ENCODE measurements around the gene MRPS30.

MRPS30 gene

DNA sequence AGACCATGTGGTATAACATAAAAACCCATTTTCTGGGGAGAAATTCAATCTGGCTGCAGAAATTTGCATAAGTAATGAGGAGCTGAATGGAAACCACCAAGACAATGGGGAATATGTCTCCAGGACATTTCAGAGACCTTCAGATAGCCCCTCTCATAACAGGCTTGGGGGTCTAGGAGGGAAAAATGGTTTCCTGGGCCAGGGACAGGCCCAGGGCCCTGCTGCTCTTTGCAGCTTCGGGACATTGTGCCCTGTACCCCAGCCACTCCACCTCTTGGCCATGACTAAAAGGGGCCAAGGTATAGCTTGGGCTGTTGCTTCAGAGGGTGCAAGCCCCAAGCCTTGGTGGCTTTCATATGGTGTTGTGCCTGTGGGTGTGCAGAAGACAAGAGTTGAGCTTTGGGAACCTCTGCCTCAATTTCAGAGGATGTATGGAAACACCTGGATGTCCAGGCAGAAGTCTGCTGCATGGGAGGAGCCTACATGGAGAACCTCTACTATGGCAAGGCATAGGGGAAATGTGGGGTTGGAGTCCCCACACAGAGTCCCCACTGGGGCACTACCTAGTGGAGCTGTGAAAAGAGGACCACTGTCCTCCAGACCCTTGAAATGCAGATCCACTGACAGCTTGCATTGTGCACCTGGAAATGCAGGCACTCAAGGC is 30.4 kb downstream of the MRPS30 start:
- Histone ChIP-seq H3K4me3 (ENCODE audit: insufficient read depth, low read length, poor library complexity, severe bottlenecking) (no peak overlapping the region), H3K9me3 (ENCODE audit: insufficient read depth, low read length) (peaks cover 8% of the 10 kb centered on the region; the same call in 1 of the 2 replicates), H2AFZ (ENCODE audit: low read depth, low read length, severe bottlenecking) (no peak overlapping the region), H3K27ac (ENCODE audit: low read depth, low read length) (no peak overlapping the region), H3F3A (ENCODE audit: insufficient read depth) (no peaks in the 10 kb centered on the region), H3K9me2 (replicated peaks; ENCODE audit: insufficient read depth, low read length) (no peaks in the 10 kb centered on the region), H3K79me2 (ENCODE audit: insufficient read depth, low read length) (no peaks in the 10 kb centered on the region), H4K20me1 (ENCODE audit: low read depth, low read length) (no peaks in the 10 kb centered on the region), H3K36me3 (ENCODE audit: low read length) (no peaks in the 10 kb centered on the region), H3K4me2 (ENCODE audit: low read depth, low read length, poor library complexity, severe bottlenecking) (no peak overlapping the region), H3K27me3 (ENCODE audit: low read length) (no peaks in the 10 kb centered on the region), H3K9ac (ENCODE audit: low read length) (no peak overlapping the region)
- TF ChIP-seq, protein P1, sequence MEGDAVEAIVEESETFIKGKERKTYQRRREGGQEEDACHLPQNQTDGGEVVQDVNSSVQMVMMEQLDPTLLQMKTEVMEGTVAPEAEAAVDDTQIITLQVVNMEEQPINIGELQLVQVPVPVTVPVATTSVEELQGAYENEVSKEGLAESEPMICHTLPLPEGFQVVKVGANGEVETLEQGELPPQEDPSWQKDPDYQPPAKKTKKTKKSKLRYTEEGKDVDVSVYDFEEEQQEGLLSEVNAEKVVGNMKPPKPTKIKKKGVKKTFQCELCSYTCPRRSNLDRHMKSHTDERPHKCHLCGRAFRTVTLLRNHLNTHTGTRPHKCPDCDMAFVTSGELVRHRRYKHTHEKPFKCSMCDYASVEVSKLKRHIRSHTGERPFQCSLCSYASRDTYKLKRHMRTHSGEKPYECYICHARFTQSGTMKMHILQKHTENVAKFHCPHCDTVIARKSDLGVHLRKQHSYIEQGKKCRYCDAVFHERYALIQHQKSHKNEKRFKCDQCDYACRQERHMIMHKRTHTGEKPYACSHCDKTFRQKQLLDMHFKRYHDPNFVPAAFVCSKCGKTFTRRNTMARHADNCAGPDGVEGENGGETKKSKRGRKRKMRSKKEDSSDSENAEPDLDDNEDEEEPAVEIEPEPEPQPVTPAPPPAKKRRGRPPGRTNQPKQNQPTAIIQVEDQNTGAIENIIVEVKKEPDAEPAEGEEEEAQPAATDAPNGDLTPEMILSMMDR (IDR thresholded peaks at IDR 0.05; ENCODE audit: insufficient read depth, low read length, poor library complexity, severe bottlenecking), result no peak
- no peak for TF ChIP-seq EZH2phosphoT487 (conservative IDR thresholded peaks at IDR 0.05; ENCODE audit: low read length)

- H3K4me2 ChIP-seq (ENCODE audit: low read depth, low read length, poor library complexity, severe bottlenecking), result no peak overlapping the region
- H3K4me3 ChIP-seq (ENCODE audit: insufficient read depth, low read length, poor library complexity, severe bottlenecking), result no peak overlapping the region
- no peak overlapping the region for H3K9ac ChIP-seq (ENCODE audit: low read length)
- no peak for TF ChIP-seq EZH2phosphoT487 (conservative IDR thresholded peaks at IDR 0.05; ENCODE audit: low read length)
- TF ChIP-seq, protein P1 (IDR thresholded peaks at IDR 0.05; ENCODE audit: insufficient read depth, low read length, poor library complexity, severe bottlenecking), result no peak
- H3F3A ChIP-seq (ENCODE audit: insufficient read depth), result no peaks in the 10 kb centered on the region
- H3K27ac ChIP-seq (ENCODE audit: low read depth, low read length), result no peak overlapping the region
- H4K20me1 ChIP-seq (ENCODE audit: low read depth, low read length), result no peaks in the 10 kb centered on the region
- H3K9me3 ChIP-seq (ENCODE audit: insufficient read depth, low read length), result peaks cover 8% of the 10 kb centered on the region; the same call in 1 of the 2 replicates
- no peaks in the 10 kb centered on the region for H3K79me2 ChIP-seq (ENCODE audit: insufficient read depth, low read length)
- H2AFZ ChIP-seq (ENCODE audit: low read depth, low read length, severe bottlenecking), result no peak overlapping the region
- no peaks in the 10 kb centered on the region for H3K9me2 ChIP-seq (replicated peaks; ENCODE audit: insufficient read depth, low read length)
- no peaks in the 10 kb centered on the region for H3K36me3 ChIP-seq (ENCODE audit: low read length)
- no peaks in the 10 kb centered on the region for H3K27me3 ChIP-seq (ENCODE audit: low read length)
Measured at GRCh38 chr5:44842496-44843282, 33.9 kb downstream of the MRPS30 start.

- H3K4me3 ChIP-seq (ENCODE audit: insufficient read depth, low read length, poor library complexity, severe bottlenecking), result no peak overlapping the region
- no peak overlapping the region for H3K4me2 ChIP-seq (ENCODE audit: low read depth, low read length, poor library complexity, severe bottlenecking)
- H3K9me2 ChIP-seq (replicated peaks; ENCODE audit: insufficient read depth, low read length), result no peaks in the 10 kb centered on the region
- H3K79me2 ChIP-seq (ENCODE audit: insufficient read depth, low read length), result no peaks in the 10 kb centered on the region
- H4K20me1 ChIP-seq (ENCODE audit: low read depth, low read length), result no peaks in the 10 kb centered on the region
- H3K9ac ChIP-seq (ENCODE audit: low read length), result no peak overlapping the region
- H3K9me3 ChIP-seq (ENCODE audit: insufficient read depth, low read length), result peaks cover 3% of the 10 kb centered on the region; the same call in 1 of the 2 replicates
- no peaks in the 10 kb centered on the region for H3F3A ChIP-seq (ENCODE audit: insufficient read depth)
- H3K27me3 ChIP-seq (ENCODE audit: low read length), result no peaks in the 10 kb centered on the region
- H3K36me3 ChIP-seq (ENCODE audit: low read length), result no peaks in the 10 kb centered on the region
- no peak overlapping the region for H2AFZ ChIP-seq (ENCODE audit: low read depth, low read length, severe bottlenecking)
- no peak overlapping the region for H3K27ac ChIP-seq (ENCODE audit: low read depth, low read length)
- TF ChIP-seq, protein P1 (IDR thresholded peaks at IDR 0.05; ENCODE audit: insufficient read depth, low read length, poor library complexity, severe bottlenecking), result no peak
- TF ChIP-seq EZH2phosphoT487 (conservative IDR thresholded peaks at IDR 0.05; ENCODE audit: low read length), result no peak
Measured at GRCh38 chr5:44844744-44845143, 36.0 kb downstream of the MRPS30 start.

Measured in SU-DHL-6 (cell line).